ENCODE results near the gene FAM13C.

GRCh38 chr10:59302381-59302780 is 60.0 kb downstream of the FAM13C start:
- TF ChIP-seq POLR2A (IDR thresholded peaks at IDR 0.05) (no peak), CTCF (IDR thresholded peaks at IDR 0.05) (no peak)
